Ovary (tissue), 3 donors: Measurements from ENCODE around the gene LRIG1.

Experiments used
- POLR2A ChIP-seq: fragments of 450-650 bp; IDR thresholded peaks from one replicate; pipeline ENCODE4 v1.6.1; 2017; ENCODE audit warnings: antibody characterized with exemption, mild to moderate bottlenecking, moderate library complexity
- TF ChIP-seq, protein P1 (sequence below), 3 donors: fragments of 450-650 bp in 2 of 3; fragments of 200-600 bp in 1 of 3; IDR thresholded peaks; one replicate each; pipeline versions ENCODE4 v1.5.1 to v1.8.0; 2016 to 2022; ENCODE audit warnings: antibody characterized with exemption in 3 of 3, mild to moderate bottlenecking in 1 of 3
- donor health status: DM: no; HTN: no; CAD: no.

DNA sequence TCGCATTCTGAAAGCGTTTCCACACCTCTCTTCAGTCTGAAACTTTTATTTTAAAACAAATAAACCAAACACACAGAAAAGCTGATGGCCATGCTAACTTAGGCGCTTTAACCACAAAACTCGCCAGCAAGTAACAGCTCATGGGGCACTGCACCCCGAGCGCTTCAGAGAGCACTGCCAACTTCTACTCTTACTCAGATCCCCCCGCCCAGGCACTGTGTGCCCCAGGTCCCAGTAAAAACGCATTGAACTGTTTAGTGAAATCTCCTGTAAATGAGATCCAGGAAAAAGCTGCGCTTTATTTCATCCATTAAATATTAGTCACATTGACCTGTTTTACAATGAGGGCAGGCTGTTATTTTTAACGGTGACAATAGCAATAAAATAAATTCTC lies 99.7 kb downstream of the LRIG1 start:
- TF ChIP-seq, protein P1, sequence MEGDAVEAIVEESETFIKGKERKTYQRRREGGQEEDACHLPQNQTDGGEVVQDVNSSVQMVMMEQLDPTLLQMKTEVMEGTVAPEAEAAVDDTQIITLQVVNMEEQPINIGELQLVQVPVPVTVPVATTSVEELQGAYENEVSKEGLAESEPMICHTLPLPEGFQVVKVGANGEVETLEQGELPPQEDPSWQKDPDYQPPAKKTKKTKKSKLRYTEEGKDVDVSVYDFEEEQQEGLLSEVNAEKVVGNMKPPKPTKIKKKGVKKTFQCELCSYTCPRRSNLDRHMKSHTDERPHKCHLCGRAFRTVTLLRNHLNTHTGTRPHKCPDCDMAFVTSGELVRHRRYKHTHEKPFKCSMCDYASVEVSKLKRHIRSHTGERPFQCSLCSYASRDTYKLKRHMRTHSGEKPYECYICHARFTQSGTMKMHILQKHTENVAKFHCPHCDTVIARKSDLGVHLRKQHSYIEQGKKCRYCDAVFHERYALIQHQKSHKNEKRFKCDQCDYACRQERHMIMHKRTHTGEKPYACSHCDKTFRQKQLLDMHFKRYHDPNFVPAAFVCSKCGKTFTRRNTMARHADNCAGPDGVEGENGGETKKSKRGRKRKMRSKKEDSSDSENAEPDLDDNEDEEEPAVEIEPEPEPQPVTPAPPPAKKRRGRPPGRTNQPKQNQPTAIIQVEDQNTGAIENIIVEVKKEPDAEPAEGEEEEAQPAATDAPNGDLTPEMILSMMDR (IDR thresholded peaks at IDR 0.05): no peak
- no peak for TF ChIP-seq POLR2A
